GM12865 (cell line): ENCODE measurements around the gene SH3BP5L.

Experiments
- DNase-seq: peaks from one replicate; pipeline ENCODE4 v3.0.0; 2010; ENCODE audit warnings: low read depth
- H3K4me3 ChIP-seq: 2 replicates; pipeline ENCODE4 v1.5.1; 2011; ENCODE audit warnings: mild to moderate bottlenecking, low read depth, low read length, control low read depth
- TF ChIP-seq, protein P1 (sequence below): IDR thresholded peaks from 2 replicates; pipeline ENCODE4 v1.5.1; 2011; ENCODE audit warnings: low read length, control low read depth, low read depth, inconsistent platforms; ENCODE audit not compliant: insufficient read depth; ENCODE audit errors: missing control alignments

SH3BP5L gene

GRCh38 chr1:248776991-248777390 lies 48.7 kb downstream of the SH3BP5L start:
- TF ChIP-seq, protein P1, sequence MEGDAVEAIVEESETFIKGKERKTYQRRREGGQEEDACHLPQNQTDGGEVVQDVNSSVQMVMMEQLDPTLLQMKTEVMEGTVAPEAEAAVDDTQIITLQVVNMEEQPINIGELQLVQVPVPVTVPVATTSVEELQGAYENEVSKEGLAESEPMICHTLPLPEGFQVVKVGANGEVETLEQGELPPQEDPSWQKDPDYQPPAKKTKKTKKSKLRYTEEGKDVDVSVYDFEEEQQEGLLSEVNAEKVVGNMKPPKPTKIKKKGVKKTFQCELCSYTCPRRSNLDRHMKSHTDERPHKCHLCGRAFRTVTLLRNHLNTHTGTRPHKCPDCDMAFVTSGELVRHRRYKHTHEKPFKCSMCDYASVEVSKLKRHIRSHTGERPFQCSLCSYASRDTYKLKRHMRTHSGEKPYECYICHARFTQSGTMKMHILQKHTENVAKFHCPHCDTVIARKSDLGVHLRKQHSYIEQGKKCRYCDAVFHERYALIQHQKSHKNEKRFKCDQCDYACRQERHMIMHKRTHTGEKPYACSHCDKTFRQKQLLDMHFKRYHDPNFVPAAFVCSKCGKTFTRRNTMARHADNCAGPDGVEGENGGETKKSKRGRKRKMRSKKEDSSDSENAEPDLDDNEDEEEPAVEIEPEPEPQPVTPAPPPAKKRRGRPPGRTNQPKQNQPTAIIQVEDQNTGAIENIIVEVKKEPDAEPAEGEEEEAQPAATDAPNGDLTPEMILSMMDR = no peak
- no peak overlapping the region for H3K4me3 ChIP-seq
- DNase-seq = no peak

DNA sequence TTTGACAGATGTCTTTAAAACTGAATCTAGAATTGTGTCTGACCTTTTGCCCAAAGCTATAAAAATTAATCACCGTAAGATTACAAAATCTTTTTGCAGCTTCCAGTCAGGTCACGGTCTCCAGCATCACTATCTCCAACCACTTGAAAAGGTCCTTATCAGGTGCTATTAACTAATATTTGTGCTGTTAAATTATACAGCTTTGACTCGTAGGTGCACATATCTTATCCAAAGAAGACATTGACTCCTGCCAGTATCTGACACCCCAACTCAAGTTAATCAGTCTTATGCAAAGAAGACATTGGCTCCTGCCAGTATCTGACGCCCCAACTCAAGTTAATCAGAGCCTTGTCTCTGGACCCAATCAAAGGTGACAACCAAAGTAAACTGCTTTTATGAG lies 50.3 kb downstream of the SH3BP5L start:
- DNase-seq = no peak
- H3K4me3 ChIP-seq = no peak overlapping the region
- TF ChIP-seq, protein P1 = no peak
